Right lobe of liver (tissue), 6 donors: ENCODE data around the gene HNRNPC. TPM values are rescaled to one million over a fixed set of nuclear protein-coding genes. Genes with fewer than 3 reads are reported as not detected.

Experiments used
- ATAC-seq, 4 donors: fragments of 200-7000 bp; cut with Tn5 transposase; one replicate each; pipeline ENCODE4 v1.9.1; 2020; ENCODE audit warnings: mild to moderate bottlenecking in 4 of 4, moderate library complexity in 4 of 4
- DNase-seq, 3 donors: peaks; one replicate each; pipeline ENCODE4 v3.0.0-alpha.2; 2020
- H3K27ac ChIP-seq, 3 donors: fragments of 200-600 bp; one replicate each; pipeline ENCODE4 v1.8.0; 2022
- H3K27me3 ChIP-seq, 2 donors: fragments of 200-600 bp; one replicate each; pipeline ENCODE4 v1.8.0; 2022
- H3K36me3 ChIP-seq, 4 donors: fragments of 200-600 bp; sonication (generic) in 1 of 4; one replicate each; pipeline versions ENCODE4 v1.5.1 to v1.8.0; 2017 to 2022; ENCODE audit warnings: control low read depth in 1 of 4
- H3K4me1 ChIP-seq, 4 donors: fragments of 200-600 bp; sonication (generic) in 1 of 4; one replicate each; pipeline versions ENCODE4 v1.5.1 to v1.8.0; 2017 to 2022; ENCODE audit warnings: control low read depth in 1 of 4
- H3K4me3 ChIP-seq, 3 donors: fragments of 200-600 bp; one replicate each; pipeline ENCODE4 v1.8.0; 2022
- H3K9me3 ChIP-seq, 4 donors: fragments of 200-600 bp; sonication (generic) in 1 of 4; one replicate each; pipeline versions ENCODE4 v1.5.1 to v1.8.0; 2017 to 2022; ENCODE audit warnings: control low read depth in 1 of 4
- CTCF ChIP-seq, 4 donors: fragments of 200-600 bp in 3 of 4; fragments of 450-650 bp in 1 of 4; IDR thresholded peaks; one replicate each; pipeline versions ENCODE4 v1.5.1 to v1.8.0; 2016 to 2022; ENCODE audit warnings: antibody characterized with exemption in 4 of 4, mild to moderate bottlenecking in 2 of 4
- POLR2A ChIP-seq: fragments of 450-650 bp; IDR thresholded peaks from one replicate; pipeline ENCODE4 v1.6.1; 2017; ENCODE audit warnings: antibody characterized with exemption, mild to moderate bottlenecking
- WGBS: methylation state at CpG from one replicate; pipeline ENCODE4 v1.1.6; 2018; ENCODE audit warnings: low coverage, low lambda C conversion rate; ENCODE audit not compliant: insufficient coverage; ENCODE audit errors: missing lambda C conversion rate; 5-methylcytosine and 5-hydroxymethylcytosine counted together
- intact Hi-C, 2 donors: fragments of 100-400 bp; cut with DNase I; formaldehyde crosslinking; loops; one replicate each; pipeline versions ENCODE4 v1.11.2 to v1.14.1; 2022
- total RNA-seq, 6 experiments: library from RNA; depleted of rRNA in 2 of 6; stranded (reverse); fragments of >200 nt in 2 of 6; fragmentation: NEBNext Ultra II Directional in 3 of 6; extraction: Animal tissue kit (Norgen Biotek cat#: 25700) in 3 of 6; gene quantifications; one replicate each; pipeline versions ENCODE4 v1.1.0 to v1.2.4, GENCODE V29; 2016 to 2023
- donor health status: DM: no; HTN: yes; CAD: no.
- donor health status: DM: no; HTN: no; CAD: no.
- donor health status: DM: no; HTN: no; CAD: no.
- donor health status: DM: no; HTN: yes; CAD: no.
- donor health status: DM: no; HTN: yes; CAD: no.

Gene HNRNPC
- total RNA-seq, 6 experiments from 2014 or later, result 170 to 247 (median 229) TPM

DNA sequence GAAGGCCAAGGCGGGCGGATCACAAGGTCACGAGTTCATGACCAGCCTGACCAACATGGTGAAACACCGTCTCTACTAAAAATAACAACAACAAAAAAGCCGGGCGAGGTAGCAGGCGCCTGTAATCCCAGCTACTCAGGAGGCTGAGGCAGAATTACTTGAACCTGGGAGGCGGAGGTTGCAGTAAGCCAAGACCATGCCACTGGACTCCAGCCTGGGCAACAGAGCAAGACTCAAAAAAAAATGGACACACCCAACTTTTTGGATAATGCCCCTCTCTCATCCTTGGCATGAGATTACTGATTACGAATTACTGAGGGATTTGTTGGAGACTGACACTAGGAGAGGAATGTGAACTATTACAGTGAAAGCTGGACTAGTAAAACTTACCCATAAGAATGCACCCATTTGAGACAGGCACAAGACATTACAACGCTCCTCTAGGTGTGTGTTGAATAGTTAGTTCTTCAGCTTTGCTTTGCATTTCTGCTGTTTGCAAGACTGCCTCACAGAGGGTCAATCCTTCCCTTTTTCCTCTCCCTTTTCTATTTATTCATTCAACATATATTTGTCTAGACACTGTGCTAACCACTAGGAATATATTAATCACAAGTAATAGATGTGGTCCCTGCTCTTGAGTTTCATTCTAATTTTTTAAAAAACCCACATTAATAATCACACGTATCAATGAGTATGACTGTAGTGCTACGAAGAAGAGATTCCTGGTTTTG lies 67.3 kb downstream of the HNRNPC start:
- 50% methylated on average over 11 of the region's 12 CpGs for WGBS
- DNase-seq, result no peak
- Histone ChIP-seq H3K27me3 (no peaks in the 10 kb centered on the region), H3K9me3 (no peaks in the 10 kb centered on the region), H3K4me1 (no peaks in the 10 kb centered on the region), H3K4me3 (no peak overlapping the region), H3K27ac (no peak overlapping the region), H3K36me3 (peaks cover 0 to 15% (median 2%) of the 10 kb centered on the region in 4 donors)
- intact Hi-C loops, result loop anchor here in 1 of 2 donors (10.0 kb wide), 1 partner anchor 53 kb away; no protein-coding TSS in a partner anchor
- TF ChIP-seq POLR2A (no peak), CTCF (IDR thresholded peaks at IDR 0.05) (no peak)
- peak in 1 of 4 donors; percentile 16 for ATAC-seq

GRCh38 chr14:21200752-21201461 lies 68.3 kb downstream of the HNRNPC start:
- Histone ChIP-seq H3K36me3 (peaks cover 0 to 9% (median 0%) of the 10 kb centered on the region in 4 donors), H3K4me3 (no peak overlapping the region), H3K27ac (no peak overlapping the region), H3K9me3 (no peaks in the 10 kb centered on the region), H3K27me3 (no peaks in the 10 kb centered on the region), H3K4me1 (no peaks in the 10 kb centered on the region)
- 64% methylated on average over 5 of the region's 5 CpGs for WGBS
- DNase-seq (no peak), ATAC-seq (no peak)
- intact Hi-C loops, result loop anchor here in 1 of 2 donors (10.0 kb wide), 1 partner anchor 54 kb away; no protein-coding TSS in a partner anchor
- TF ChIP-seq CTCF (IDR thresholded peaks at IDR 0.05) (no peak), POLR2A (no peak)

- Histone ChIP-seq H3K27me3 (no peaks in the 10 kb centered on the region), H3K4me3 (no peak overlapping the region), H3K4me1 (no peaks in the 10 kb centered on the region), H3K27ac (no peak overlapping the region), H3K36me3 (no peaks in the 10 kb centered on the region), H3K9me3 (no peaks in the 10 kb centered on the region)
- intact Hi-C loops, result loop anchor here in 1 of 2 donors (10.0 kb wide), 1 partner anchor 55 kb away; no protein-coding TSS in a partner anchor
- no peak for TF ChIP-seq POLR2A
- TF ChIP-seq CTCF (IDR thresholded peaks at IDR 0.05), result no peak
- no peak for DNase-seq
- WGBS, result 65% methylated on average over 3 of the region's 3 CpGs
- ATAC-seq, result no peak
Measured at GRCh38 chr14:21199611-21200560, 69.4 kb downstream of the HNRNPC start.

- no peaks in the 10 kb centered on the region for H3K9me3 ChIP-seq
- H3K4me1 ChIP-seq, result no peaks in the 10 kb centered on the region
- H3K27me3 ChIP-seq, result no peaks in the 10 kb centered on the region
- DNase-seq (no peak), ATAC-seq (no peak)
- no peak overlapping the region for H3K4me3 ChIP-seq
- WGBS, result 86% methylated on average over 2 of the region's 2 CpGs
- TF ChIP-seq POLR2A (no peak), CTCF (IDR thresholded peaks at IDR 0.05) (no peak)
- H3K27ac ChIP-seq, result no peak overlapping the region
- intact Hi-C loops, result no loop called here
- no peaks in the 10 kb centered on the region for H3K36me3 ChIP-seq
Measured at GRCh38 chr14:21197418-21198205, 71.6 kb downstream of the HNRNPC start.
